LoVo (cell line): Measurements from ENCODE around the gene LRRC23.
"Not testable (repeated sequence)": the region's sequence is repeated elsewhere in the genome, so short reads cannot be mapped to it uniquely, and the experiment has no call there.

Experiments used
- DNase-seq: peaks from one replicate; pipeline ENCODE4 v3.0.0-alpha.2; 2016; ENCODE audit warnings: low spot score

The LRRC23 gene, protein sequence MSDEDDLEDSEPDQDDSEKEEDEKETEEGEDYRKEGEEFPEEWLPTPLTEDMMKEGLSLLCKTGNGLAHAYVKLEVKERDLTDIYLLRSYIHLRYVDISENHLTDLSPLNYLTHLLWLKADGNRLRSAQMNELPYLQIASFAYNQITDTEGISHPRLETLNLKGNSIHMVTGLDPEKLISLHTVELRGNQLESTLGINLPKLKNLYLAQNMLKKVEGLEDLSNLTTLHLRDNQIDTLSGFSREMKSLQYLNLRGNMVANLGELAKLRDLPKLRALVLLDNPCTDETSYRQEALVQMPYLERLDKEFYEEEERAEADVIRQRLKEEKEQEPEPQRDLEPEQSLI

GRCh38 chr12:6904280-6905276 is at the start of gene LRRC23:
LRRC23 (plus strand) TSS chr12:6904822; CDS start chr12:6905634, 812 bp downstream.
- DNase-seq, result peak; percentile 98

DNA sequence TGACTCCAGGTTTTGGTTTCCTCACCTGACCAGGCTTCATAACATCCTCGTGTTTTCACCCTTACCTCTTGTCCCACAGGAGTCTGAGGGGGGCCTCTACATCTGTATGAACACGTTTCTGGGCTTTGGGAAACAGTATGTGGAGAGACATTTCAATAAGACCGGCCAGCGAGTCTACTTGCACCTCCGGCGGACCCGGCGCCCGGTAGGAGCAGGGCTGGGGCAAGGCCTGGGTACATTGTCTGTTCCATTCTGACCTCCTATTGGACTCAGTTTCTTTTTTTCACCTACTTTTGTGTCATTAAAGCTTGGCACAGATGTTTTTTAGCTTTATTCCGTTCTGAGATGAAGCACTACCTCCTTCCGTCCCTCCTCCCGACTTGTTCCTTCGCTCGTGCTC is 49.3 kb upstream of the LRRC23 start:
- DNase-seq, result no peak

DNA sequence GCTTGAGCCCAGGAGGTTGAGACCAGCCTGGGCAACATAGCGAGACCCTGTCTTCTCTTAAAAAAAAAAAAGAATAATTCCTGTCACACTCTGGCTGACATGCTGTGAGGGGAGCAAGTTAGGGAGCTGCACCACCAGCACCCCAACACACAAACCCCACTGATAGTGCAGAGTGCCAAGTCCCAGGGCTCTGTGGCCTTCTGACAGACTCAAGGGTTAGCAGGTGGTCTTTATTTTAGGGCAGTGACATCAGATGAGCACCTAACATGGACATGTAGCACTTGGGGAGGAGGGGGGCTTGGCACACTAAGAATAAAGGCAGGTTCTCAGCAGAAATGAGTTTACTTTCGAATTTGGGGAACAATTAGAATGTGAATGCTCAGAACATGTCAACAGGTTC is 45.8 kb upstream of the LRRC23 start:
- DNase-seq, result no peak

- no peak for DNase-seq
Measured at GRCh38 chr12:6860116-6860515, 44.5 kb upstream of the LRRC23 start.

GRCh38 chr12:6860942-6861341 is 43.7 kb upstream of the LRRC23 start:
- no peak for DNase-seq

DNA sequence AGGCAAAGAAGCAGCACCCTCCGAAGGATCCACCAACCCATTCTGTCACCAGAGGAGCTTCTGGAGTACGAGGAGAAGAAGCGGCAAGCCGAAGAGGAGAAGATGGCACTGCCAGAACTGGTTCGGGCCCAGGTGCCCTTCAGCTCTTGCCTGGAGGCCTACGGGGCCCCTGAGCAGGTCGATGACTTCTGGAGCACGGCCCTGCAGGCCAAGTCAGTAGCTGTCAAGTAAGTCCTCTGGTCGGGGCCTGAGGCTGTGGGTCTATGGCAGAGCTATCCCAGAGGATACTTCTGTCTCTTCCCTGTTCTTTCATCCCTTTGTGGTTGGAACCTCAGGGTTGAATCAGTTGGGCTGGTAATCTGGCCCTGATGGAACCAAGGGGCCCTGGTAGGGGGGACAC is 43.2 kb upstream of the LRRC23 start:
- DNase-seq, result no peak

DNA sequence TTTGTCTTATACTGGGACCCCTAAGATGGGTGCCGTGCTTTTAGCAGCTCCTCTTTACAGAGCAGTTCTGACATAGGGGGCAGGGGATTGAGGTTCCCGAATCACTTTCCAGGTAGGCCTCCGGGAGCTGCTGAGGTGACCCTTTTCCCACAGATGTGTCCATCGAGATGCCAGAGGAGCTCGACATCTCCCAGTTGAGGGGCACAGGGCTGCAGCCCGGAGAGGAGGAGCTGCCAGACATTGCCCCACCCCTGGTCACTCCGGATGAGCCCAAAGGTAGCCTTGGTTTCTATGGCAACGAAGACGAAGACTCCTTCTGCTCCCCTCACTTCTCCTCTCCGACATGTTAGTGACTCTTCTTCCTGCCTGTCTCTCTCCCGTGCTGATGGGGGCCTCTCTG is 41.6 kb upstream of the LRRC23 start:
- no peak for DNase-seq

DNA sequence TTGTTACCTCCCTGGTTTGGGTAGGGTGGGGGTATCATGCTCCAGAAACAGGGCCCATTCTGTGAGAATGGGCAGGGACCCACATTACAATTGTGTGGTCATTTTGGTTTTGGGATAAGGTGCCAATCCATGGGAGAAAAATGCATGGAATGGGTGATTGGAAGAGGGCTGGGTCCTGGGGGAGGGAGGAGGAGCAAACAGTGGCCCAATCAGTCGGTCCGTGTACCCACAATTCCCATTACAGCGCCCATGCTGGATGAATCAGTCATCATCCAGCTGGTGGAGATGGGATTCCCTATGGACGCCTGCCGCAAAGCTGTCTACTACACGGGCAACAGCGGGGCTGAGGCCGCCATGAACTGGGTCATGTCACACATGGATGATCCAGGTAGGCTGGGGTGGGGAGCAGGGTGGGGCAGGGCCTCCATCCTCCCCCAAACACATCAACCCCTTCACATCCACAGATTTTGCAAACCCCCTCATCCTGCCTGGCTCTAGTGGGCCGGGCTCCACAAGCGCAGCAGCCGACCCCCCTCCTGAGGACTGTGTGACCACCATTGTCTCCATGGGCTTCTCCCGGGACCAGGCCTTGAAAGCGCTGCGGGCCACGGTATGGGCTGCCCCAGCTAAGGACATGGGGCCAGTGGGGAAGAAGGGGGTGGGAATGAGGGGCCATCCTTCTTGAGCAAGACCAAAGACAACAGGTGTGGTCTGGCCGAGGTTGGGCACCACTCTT is 40.9 kb upstream of the LRRC23 start:
- no peak for DNase-seq

DNA sequence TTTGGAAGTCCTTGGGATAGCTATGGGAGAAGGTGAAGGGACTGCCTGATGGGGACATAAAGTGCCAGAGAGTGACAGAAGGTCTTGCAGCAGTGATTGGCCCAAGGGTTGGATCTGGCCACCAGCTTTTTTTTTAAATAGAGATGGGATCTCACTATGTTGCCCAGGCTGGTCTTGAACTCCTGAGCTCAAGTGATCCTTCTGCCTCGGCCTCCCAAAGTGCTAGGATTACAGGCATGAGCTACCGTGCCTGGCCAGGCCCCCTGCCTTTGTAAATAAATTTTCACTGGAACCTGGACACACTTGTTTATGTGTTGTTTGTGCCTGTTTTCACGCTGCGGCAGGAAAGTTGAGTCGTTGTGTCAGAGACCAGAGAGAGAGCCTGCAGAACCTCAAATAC is 39.3 kb upstream of the LRRC23 start:
- DNase-seq, result not testable (repeated sequence)

- no peak for DNase-seq
Measured at GRCh38 chr12:6866163-6866919, 38.3 kb upstream of the LRRC23 start.

- DNase-seq, result no peak
Measured at GRCh38 chr12:6866920-6867412, 37.7 kb upstream of the LRRC23 start.

DNA sequence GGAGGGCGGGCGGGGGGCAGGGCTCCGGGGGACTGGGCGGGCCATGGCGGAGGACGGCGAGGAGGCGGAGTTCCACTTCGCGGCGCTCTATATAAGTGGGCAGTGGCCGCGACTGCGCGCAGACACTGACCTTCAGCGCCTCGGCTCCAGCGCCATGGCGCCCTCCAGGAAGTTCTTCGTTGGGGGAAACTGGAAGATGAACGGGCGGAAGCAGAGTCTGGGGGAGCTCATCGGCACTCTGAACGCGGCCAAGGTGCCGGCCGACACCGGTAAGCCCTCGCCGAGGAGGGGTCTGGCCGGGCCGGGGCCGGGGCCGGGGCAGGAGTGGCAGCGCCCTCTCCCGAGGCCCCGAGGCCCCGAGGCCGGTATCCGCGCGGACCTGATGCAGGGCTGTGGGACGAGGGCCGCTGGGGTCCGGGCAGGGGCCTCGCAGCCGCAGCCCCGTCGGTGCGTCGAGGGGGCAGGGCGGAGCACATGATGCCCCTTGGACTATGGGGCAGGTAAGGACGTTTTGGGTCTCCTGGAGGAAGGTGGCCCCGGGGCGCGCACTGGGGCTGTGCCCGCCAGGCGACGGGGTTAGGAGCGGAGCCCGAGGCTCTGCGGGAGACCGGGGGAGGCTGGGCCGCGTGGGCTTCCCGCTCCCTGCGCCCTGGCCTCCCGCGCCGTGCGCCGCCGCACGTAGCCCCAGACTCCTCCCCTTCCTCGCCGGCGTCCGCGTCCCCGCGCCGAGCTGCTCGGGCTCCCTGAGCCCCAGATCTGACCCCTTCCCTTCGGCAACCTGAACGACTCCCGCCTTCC is 37.0 kb upstream of the LRRC23 start, which contains the start of gene TPI1:
Gene TPI1 (plus strand): TSS at position 119 of the 798 bp plus-strand sequence. CDS start 36 bp downstream, at position 155.
- peak; percentile 92 for DNase-seq

- DNase-seq, result no peak
Measured at GRCh38 chr12:6868211-6869048, 36.2 kb upstream of the LRRC23 start.

DNA sequence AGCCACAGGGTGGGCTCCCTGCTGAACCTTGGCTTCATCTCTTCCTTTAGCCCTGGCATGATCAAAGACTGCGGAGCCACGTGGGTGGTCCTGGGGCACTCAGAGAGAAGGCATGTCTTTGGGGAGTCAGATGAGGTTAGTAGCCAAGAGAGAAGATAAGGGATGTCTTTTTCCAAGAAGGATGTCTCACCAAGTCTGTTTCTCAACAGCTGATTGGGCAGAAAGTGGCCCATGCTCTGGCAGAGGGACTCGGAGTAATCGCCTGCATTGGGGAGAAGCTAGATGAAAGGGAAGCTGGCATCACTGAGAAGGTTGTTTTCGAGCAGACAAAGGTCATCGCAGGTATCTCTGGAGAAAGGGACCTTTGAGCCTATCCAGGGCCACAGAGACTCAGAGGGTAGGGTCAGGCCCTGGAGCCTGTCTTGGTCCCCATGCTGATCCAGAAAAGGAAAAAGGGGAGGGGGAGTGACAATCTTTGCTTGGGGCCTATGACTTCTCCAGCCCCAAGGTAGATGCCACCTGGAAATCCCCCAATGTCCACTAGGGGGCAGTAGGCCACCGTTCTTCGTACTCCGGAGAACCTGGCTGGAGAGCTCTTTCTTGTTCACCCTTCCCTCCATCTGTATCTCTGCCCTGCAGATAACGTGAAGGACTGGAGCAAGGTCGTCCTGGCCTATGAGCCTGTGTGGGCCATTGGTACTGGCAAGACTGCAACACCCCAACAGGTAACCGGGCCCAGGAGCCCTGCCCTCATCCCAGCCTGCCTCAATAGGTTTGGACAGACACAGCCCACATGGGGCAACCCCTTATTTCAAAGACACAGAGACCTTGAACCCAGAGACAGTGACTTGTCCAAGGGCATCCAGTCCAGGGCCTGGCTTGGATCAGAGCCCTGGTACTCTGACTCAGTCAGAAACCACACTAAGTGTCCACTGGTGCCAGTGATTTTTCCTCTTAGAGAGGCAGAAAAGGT is 35.3 kb upstream of the LRRC23 start:
- DNase-seq, result peak; percentile 81

GRCh38 chr12:6870304-6870703 is 34.3 kb upstream of the LRRC23 start:
- not testable (repeated sequence) for DNase-seq

- DNase-seq, result peak; percentile 81
Measured at GRCh38 chr12:6871052-6871957, 33.3 kb upstream of the LRRC23 start.
